CD8-positive, alpha-beta memory T cell (primary cell): ENCODE data around the gene CASZ1. TPM values are rescaled to one million over a fixed set of nuclear protein-coding genes. Genes with fewer than 3 reads are reported as not detected.

Experiments
- CTCF ChIA-PET: fragments of 350-600 bp; sonication (Branson Sonifier 250); formaldehyde crosslinking; loops from one replicate; lab custom pipeline; 2021; ENCODE audit warnings: antibody characterized with exemption; lab: Charles Lee
- POLR2A ChIA-PET: fragments of 350-600 bp; sonication (Branson Sonifier 250); formaldehyde crosslinking; loops from one replicate; lab custom pipeline; 2021; ENCODE audit warnings: antibody characterized with exemption; lab: Charles Lee
- DNase-seq, 5 donors: peaks; one replicate each; pipeline versions ENCODE4 v3.0.0 to v3.0.0-alpha.2; 2020 to 2022; ENCODE audit warnings: mixed read lengths in 1 of 5
- H3K27ac ChIP-seq: one replicate; pipeline ENCODE4 v1.7.0; 2013; ENCODE audit warnings: low read depth, mild to moderate bottlenecking, low read length, moderate library complexity
- H3K27me3 ChIP-seq: 2 replicates; pipeline ENCODE4 v1.7.0; 2013; ENCODE audit warnings: low read length, mild to moderate bottlenecking; ENCODE audit not compliant: insufficient read depth, poor library complexity, severe bottlenecking
- H3K36me3 ChIP-seq: 2 replicates; pipeline ENCODE4 v1.7.0; 2013; ENCODE audit warnings: mild to moderate bottlenecking, low read length, moderate library complexity; ENCODE audit not compliant: insufficient read depth
- H3K4me1 ChIP-seq: 2 replicates; pipeline ENCODE4 v1.7.0; 2013; ENCODE audit warnings: mild to moderate bottlenecking, low read length, moderate library complexity; ENCODE audit not compliant: insufficient read depth
- H3K4me3 ChIP-seq: 2 replicates; pipeline ENCODE4 v1.7.0; 2013; ENCODE audit warnings: mild to moderate bottlenecking, low read length
- H3K9me3 ChIP-seq: 2 replicates; pipeline ENCODE4 v1.7.0; 2013; ENCODE audit warnings: mild to moderate bottlenecking, low read length
- H3K27ac Mint-ChIP-seq, 8 donors: one replicate each; pipeline ENCODE4 v1.8.0; 2020 to 2021; ENCODE audit warnings: mixed read lengths in 8 of 8, mild to moderate bottlenecking in 6 of 8, inconsistent platforms in 3 of 8, moderate library complexity in 3 of 8
- H3K27me3 Mint-ChIP-seq, 2 donors: one replicate each; pipeline ENCODE4 v1.8.0; 2020 to 2021; ENCODE audit warnings: mixed read lengths in 2 of 2, mild to moderate bottlenecking in 1 of 2, moderate library complexity in 1 of 2
- H3K36me3 Mint-ChIP-seq, 3 donors: one replicate each; pipeline ENCODE4 v1.8.0; 2020 to 2021; ENCODE audit warnings: mixed read lengths in 3 of 3, inconsistent platforms in 1 of 3, mild to moderate bottlenecking in 1 of 3
- H3K4me1 Mint-ChIP-seq, 3 donors: one replicate each; pipeline ENCODE4 v1.8.0; 2020 to 2021; ENCODE audit warnings: mixed read lengths in 3 of 3, inconsistent platforms in 1 of 3, mild to moderate bottlenecking in 1 of 3
- H3K4me3 Mint-ChIP-seq, 7 donors: one replicate each; pipeline ENCODE4 v1.8.0; 2020 to 2021; ENCODE audit warnings: mixed read lengths in 7 of 7, mild to moderate bottlenecking in 6 of 7, moderate library complexity in 4 of 7, inconsistent platforms in 2 of 7
- H3K9me3 Mint-ChIP-seq, 5 donors: one replicate each; pipeline ENCODE4 v1.8.0; 2020 to 2022; ENCODE audit warnings: mixed read lengths in 5 of 5, mild to moderate bottlenecking in 3 of 5, moderate library complexity in 2 of 5, inconsistent platforms in 1 of 5
- polyA plus RNA-seq: library from polyadenylated mRNA; unstranded; fragments of 300-500 nt; fragmentation: Illumina TruSeq; gene quantifications from one replicate; pipeline ENCODE4 v1.2.3, GENCODE V29; 2021
- total RNA-seq, 2 experiments: library from RNA; stranded (reverse); gene quantifications; one replicate each; pipeline ENCODE4 v1.2.3, GENCODE V29; 2021

Gene CASZ1
- total and polyA plus RNA-seq, 3 experiments from 2014 or later: 2.2 to 10.5 (median 9.9) TPM

DNA sequence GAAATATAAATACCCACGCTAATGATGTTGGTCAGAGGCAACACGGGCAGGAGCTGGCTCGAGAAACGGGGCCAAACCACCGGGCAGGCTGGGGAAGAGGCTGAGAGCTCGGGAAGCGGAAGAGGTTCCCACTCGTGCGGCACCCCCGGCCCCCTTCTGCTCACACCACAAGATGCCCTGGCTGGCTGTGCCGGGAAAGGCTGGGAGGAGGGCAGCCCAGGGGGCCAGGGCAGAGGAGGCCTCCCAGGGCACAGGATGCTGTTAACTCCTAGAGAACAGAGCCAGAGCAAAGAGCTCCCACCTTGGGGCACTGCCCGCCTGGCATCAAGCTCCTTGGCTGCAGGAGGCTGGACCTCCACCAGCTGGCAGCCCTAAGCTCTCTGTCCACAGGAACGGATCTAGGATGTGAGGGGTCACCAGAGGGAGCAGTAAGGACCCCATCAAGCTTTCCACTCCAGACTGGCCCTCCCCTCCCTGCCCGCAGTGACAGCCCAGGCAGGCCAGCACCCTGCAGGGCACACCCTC, 44.8 kb downstream of the CASZ1 start:
- CTCF ChIA-PET: no interaction called here
- no peak overlapping the region for H3K27ac Mint-ChIP-seq
- no peaks in the 10 kb centered on the region for H3K36me3 Mint-ChIP-seq
- peaks cover 9% of the 10 kb centered on the region for H3K4me1 ChIP-seq
- no peak overlapping the region for H3K4me3 Mint-ChIP-seq
- H3K27ac ChIP-seq: no peak overlapping the region
- H3K27me3 Mint-ChIP-seq: peaks cover 2 to 4% of the 10 kb centered on the region in 2 donors
- POLR2A ChIA-PET: no interaction called here
- no peaks in the 10 kb centered on the region for H3K9me3 ChIP-seq
- no peaks in the 10 kb centered on the region for H3K36me3 ChIP-seq
- DNase-seq: no peak
- H3K4me1 Mint-ChIP-seq: peaks cover 0 to 13% (median under 1%) of the 10 kb centered on the region in 3 donors
- H3K9me3 Mint-ChIP-seq: no peaks in the 10 kb centered on the region
- H3K4me3 ChIP-seq: no peak overlapping the region
- no peaks in the 10 kb centered on the region for H3K27me3 ChIP-seq

- Histone ChIP-seq H3K36me3 (no peaks in the 10 kb centered on the region), H3K4me1 (peaks cover 8% of the 10 kb centered on the region), H3K27me3 (no peaks in the 10 kb centered on the region), H3K9me3 (no peaks in the 10 kb centered on the region), H3K4me3 (no peak overlapping the region), H3K27ac (no peak overlapping the region)
- DNase-seq: no peak
- Mint-ChIP-seq H3K4me1 (peaks cover 0 to 11% (median 0%) of the 10 kb centered on the region in 3 donors), H3K9me3 (no peaks in the 10 kb centered on the region), H3K27ac (no peak overlapping the region), H3K27me3 (peaks cover 2 to 4% of the 10 kb centered on the region in 2 donors), H3K4me3 (no peak overlapping the region), H3K36me3 (no peaks in the 10 kb centered on the region)
- CTCF ChIA-PET: no interaction called here
- POLR2A ChIA-PET: no interaction called here
These were observed 45.3 kb downstream of the CASZ1 start for GRCh38 chr1:10751160-10751559.

- no peaks in the 10 kb centered on the region for H3K9me3 Mint-ChIP-seq
- peaks cover under 1 to 2% of the 10 kb centered on the region in 2 donors for H3K27me3 Mint-ChIP-seq
- no peaks in the 10 kb centered on the region for H3K4me1 ChIP-seq
- H3K36me3 Mint-ChIP-seq: no peaks in the 10 kb centered on the region
- H3K4me1 Mint-ChIP-seq: no peaks in the 10 kb centered on the region
- DNase-seq: no peak
- no peak overlapping the region for H3K4me3 ChIP-seq
- no peaks in the 10 kb centered on the region for H3K9me3 ChIP-seq
- no peak overlapping the region for H3K27ac ChIP-seq
- no peaks in the 10 kb centered on the region for H3K36me3 ChIP-seq
- ChIA-PET POLR2A (no interaction called here), CTCF (no interaction called here)
- no peak overlapping the region for H3K27ac Mint-ChIP-seq
- H3K4me3 Mint-ChIP-seq: no peak overlapping the region
- H3K27me3 ChIP-seq: no peaks in the 10 kb centered on the region
These were observed 50.5 kb downstream of the CASZ1 start for GRCh38 chr1:10745886-10746455.

DNA sequence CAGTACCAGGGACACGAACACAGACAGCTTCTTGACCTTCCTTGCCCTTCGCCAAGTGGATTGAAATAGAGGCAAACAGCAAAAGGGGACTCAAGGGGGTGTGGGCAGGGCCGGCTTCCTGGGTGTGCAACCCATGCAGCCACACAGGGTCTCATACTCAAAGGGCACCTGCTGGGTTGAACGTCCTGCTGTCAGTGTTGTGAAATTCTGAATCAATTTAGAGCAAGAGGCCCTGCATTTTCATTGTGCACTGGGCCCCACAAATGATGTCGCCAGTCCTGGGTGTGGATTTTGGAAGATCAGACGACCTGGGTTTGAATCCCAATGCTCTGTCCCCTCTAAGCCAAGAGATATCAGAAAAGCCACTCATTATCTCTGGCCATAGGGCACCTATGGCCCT, 51.1 kb downstream of the CASZ1 start:
- H3K4me3 ChIP-seq: no peak overlapping the region
- peaks cover 0 to 2% of the 10 kb centered on the region in 2 donors for H3K27me3 Mint-ChIP-seq
- no peak overlapping the region for H3K27ac ChIP-seq
- no peak overlapping the region for H3K4me3 Mint-ChIP-seq
- DNase-seq: no peak
- H3K9me3 ChIP-seq: no peaks in the 10 kb centered on the region
- H3K27ac Mint-ChIP-seq: no peak overlapping the region
- ChIA-PET POLR2A (no interaction called here), CTCF (no interaction called here)
- no peaks in the 10 kb centered on the region for H3K9me3 Mint-ChIP-seq
- no peaks in the 10 kb centered on the region for H3K27me3 ChIP-seq
- no peaks in the 10 kb centered on the region for H3K4me1 ChIP-seq
- H3K36me3 ChIP-seq: no peaks in the 10 kb centered on the region
- H3K4me1 Mint-ChIP-seq: no peaks in the 10 kb centered on the region
- no peaks in the 10 kb centered on the region for H3K36me3 Mint-ChIP-seq

DNA sequence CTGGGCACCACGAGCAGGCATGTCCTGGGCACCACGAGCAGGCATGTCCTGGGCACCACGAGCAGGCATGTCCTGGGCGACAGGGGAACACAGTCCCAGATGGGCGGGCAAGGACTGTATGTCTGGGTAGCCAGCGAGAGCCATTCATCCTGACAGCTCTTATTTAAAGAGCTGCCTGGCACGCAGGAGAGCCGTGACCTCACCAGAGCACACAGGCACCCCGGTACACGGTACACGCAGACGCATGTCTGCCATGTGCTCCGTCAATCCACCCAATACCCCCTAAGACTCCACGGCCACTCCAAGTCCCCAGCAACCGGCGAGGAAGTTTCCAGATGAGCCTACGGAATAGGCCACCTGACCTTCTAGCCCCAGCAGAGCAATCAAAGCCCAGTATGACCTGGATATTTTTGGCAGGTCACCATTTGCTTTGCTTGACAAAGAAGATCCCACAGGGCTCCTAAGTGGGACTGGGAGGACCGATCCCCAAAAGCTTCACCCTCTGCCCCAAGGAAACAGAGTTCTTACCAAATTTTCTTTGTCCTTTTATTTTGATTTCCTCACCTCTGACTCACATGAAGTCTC, 51.7 kb downstream of the CASZ1 start:
- Histone ChIP-seq H3K27me3 (no peaks in the 10 kb centered on the region), H3K9me3 (no peaks in the 10 kb centered on the region), H3K4me3 (no peak overlapping the region), H3K27ac (no peak overlapping the region), H3K4me1 (no peaks in the 10 kb centered on the region), H3K36me3 (no peaks in the 10 kb centered on the region)
- no peaks in the 10 kb centered on the region for H3K4me1 Mint-ChIP-seq
- H3K4me3 Mint-ChIP-seq: no peak overlapping the region
- POLR2A ChIA-PET: no interaction called here
- no peaks in the 10 kb centered on the region for H3K36me3 Mint-ChIP-seq
- no peak overlapping the region for H3K27ac Mint-ChIP-seq
- H3K27me3 Mint-ChIP-seq: peaks cover 0 to 2% of the 10 kb centered on the region in 2 donors
- no peak for DNase-seq
- CTCF ChIA-PET: no interaction called here
- H3K9me3 Mint-ChIP-seq: no peaks in the 10 kb centered on the region

DNA sequence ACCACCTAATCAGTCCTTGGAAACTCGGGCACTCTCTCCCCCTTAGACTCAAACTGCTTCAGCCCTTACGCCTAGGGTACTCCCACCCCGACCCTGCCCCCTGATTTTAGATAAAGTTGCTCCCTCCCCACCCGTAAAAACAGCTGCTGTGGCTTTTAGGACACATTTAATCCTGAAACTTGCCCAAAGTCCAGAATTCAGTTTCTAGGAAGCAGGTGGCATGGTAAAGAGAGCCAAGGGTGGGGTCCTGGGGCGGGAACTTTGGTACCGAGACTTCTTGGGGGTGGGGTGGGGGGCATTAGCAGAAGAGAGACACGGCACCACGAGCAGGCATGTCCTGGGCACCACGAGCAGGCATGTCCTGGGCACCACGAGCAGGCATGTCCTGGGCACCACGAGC, 52.4 kb downstream of the CASZ1 start:
- Histone ChIP-seq H3K36me3 (no peaks in the 10 kb centered on the region), H3K9me3 (no peaks in the 10 kb centered on the region), H3K27me3 (no peaks in the 10 kb centered on the region), H3K4me3 (no peak overlapping the region), H3K4me1 (no peaks in the 10 kb centered on the region), H3K27ac (no peak overlapping the region)
- H3K36me3 Mint-ChIP-seq: no peaks in the 10 kb centered on the region
- no peaks in the 10 kb centered on the region for H3K4me1 Mint-ChIP-seq
- H3K9me3 Mint-ChIP-seq: no peaks in the 10 kb centered on the region
- ChIA-PET CTCF (no interaction called here), POLR2A (no interaction called here)
- no peak overlapping the region for H3K4me3 Mint-ChIP-seq
- H3K27ac Mint-ChIP-seq: no peak overlapping the region
- peaks cover 0 to 2% of the 10 kb centered on the region in 2 donors for H3K27me3 Mint-ChIP-seq
- DNase-seq: no peak

- Mint-ChIP-seq H3K36me3 (no peaks in the 10 kb centered on the region), H3K9me3 (no peaks in the 10 kb centered on the region), H3K27me3 (peaks cover 0 to 2% of the 10 kb centered on the region in 2 donors), H3K27ac (no peak overlapping the region), H3K4me1 (no peaks in the 10 kb centered on the region), H3K4me3 (no peak overlapping the region)
- Histone ChIP-seq H3K4me3 (no peak overlapping the region), H3K27ac (no peak overlapping the region), H3K36me3 (no peaks in the 10 kb centered on the region), H3K27me3 (no peaks in the 10 kb centered on the region), H3K9me3 (no peaks in the 10 kb centered on the region), H3K4me1 (no peaks in the 10 kb centered on the region)
- no peak for DNase-seq
- POLR2A ChIA-PET: no interaction called here
- CTCF ChIA-PET: no interaction called here
These were observed 54.8 kb downstream of the CASZ1 start for GRCh38 chr1:10741696-10742095.

- Mint-ChIP-seq H3K27me3 (peaks cover 0 to 3% of the 10 kb centered on the region in 2 donors), H3K4me1 (no peaks in the 10 kb centered on the region), H3K27ac (no peak overlapping the region), H3K9me3 (no peaks in the 10 kb centered on the region), H3K4me3 (no peak overlapping the region), H3K36me3 (no peaks in the 10 kb centered on the region)
- no peak for DNase-seq
- POLR2A ChIA-PET: no interaction called here
- Histone ChIP-seq H3K4me1 (no peaks in the 10 kb centered on the region), H3K9me3 (no peaks in the 10 kb centered on the region), H3K4me3 (no peak overlapping the region), H3K27ac (no peak overlapping the region), H3K27me3 (no peaks in the 10 kb centered on the region), H3K36me3 (no peaks in the 10 kb centered on the region)
- CTCF ChIA-PET: no interaction called here
These were observed 56.3 kb downstream of the CASZ1 start for GRCh38 chr1:10740123-10740522.
